ENCODE data around the gene SAE1. TPM values are rescaled to one million over a fixed set of nuclear protein-coding genes. Genes with fewer than 3 reads are reported as not detected.

Gene SAE1
- total and polyA plus RNA-seq, 2 of the 4 experiments (the other 2 are of a cell fraction) = 165 to 184 TPM

DNA sequence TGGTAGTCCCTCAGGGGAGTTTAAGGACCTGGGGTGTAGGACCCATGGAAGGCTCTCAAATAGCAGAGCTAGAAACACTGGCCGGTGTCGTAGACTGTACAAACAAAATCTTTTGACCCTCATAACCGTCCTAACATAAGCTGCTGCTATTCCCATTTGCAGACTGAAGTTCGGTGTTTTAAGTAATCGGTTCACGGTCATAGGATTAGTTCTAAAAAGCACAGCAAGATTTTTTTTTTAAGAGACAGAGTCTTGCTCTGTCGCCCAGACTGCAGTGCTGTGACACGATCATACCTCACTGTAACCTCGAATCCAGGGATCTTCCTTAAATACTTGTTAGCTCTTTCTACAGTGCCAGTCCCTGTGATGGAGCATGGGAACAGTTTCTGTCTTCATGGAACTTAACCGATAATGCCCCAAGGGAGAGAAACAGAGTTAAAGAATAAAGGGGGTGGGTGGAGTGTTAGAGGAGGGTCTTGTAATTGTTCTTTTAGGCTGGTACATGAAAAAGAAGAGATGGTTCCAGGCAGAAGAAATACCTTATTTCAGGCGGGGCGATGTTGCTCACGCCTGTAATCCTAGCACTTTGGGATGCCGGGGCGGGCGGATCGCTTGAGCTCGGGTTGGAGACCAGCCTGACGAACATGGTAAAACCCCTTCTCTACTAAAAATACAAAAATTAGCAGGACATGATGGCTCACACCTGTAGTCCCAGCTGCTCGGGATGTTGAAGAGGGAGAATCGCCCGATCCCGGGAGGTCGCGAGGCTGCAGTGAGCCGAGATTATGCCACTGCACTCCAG, 16.6 kb upstream of the SAE1 start:
- Histone ChIP-seq H3K4ac (ENCODE audit: low read depth, low read length) (peak overlapping the region; percentile 96), H3K9me3 (ENCODE audit: control insufficient read depth, insufficient read depth, low read length) (no peaks in the 10 kb centered on the region), H3K27me3 (ENCODE audit: control insufficient read depth, insufficient read depth, low read length) (no peaks in the 10 kb centered on the region), H4K5ac (ENCODE audit: low read depth, low read length) (peak overlapping the region; percentile 75), H3K14ac (replicated peaks; ENCODE audit: low read depth, low read length) (peak overlapping the region; percentile 65), H2BK120ac (ENCODE audit: low read depth, low read length) (0 out of 2 replicates have a peak overlapping the region, but pooled peaks have one; percentile 8), H3K56ac (ENCODE audit: extremely low read depth, insufficient read depth, low read length) (peak overlapping the region; percentile 99; the same call in 1 of the 2 replicates), H3K18ac (ENCODE audit: low read depth, low read length) (0 out of 2 replicates have a peak overlapping the region, but pooled peaks have one; percentile 5), H3K27ac (ENCODE audit: insufficient read depth, low read length) (peak overlapping the region; percentile 85), H2BK20ac (ENCODE audit: low read depth, low read length) (no peak overlapping the region), H4K20me1 (ENCODE audit: insufficient read depth, low read length) (peaks cover 3% of the 10 kb centered on the region), H3K4me1 (ENCODE audit: control insufficient read depth, insufficient read depth, low read length) (peaks cover 4% of the 10 kb centered on the region), H3K79me1 (ENCODE audit: low read depth in 1 of 2, low read length in 2 of 2) (peaks cover 12 to 33% of the 10 kb centered on the region in 2 experiments), H2AK5ac (ENCODE audit: low read depth, low read length) (peak overlapping the region; percentile 60), H3K23ac (ENCODE audit: low read depth, low read length) (peak overlapping the region; percentile 44), H3K4me3 (ENCODE audit: insufficient read depth, low read depth, low read length) (peak overlapping the region; percentile 65), H2BK5ac (ENCODE audit: low read depth, low read length, poor library complexity, severe bottlenecking) (peak overlapping the region; percentile 25), H4K8ac (ENCODE audit: low read depth in 2 of 2, low read length in 2 of 2) (peak overlapping the region; percentile 83 to 99), H2AFZ (replicated peaks; ENCODE audit: low read length, poor library complexity) (peak overlapping the region; percentile 87), H2AK9ac (replicated peaks; ENCODE audit: low read depth, low read length, poor library complexity) (peak overlapping the region; percentile 99), H3K9ac (ENCODE audit: low read depth, low read length) (peak overlapping the region; percentile 49), H3K36me3 (ENCODE audit: control insufficient read depth, insufficient read depth, low read length) (peaks cover 2% of the 10 kb centered on the region), H4K91ac (ENCODE audit: insufficient read depth, low read depth, low read length) (peak overlapping the region; percentile 45), H2BK15ac (ENCODE audit: low read depth, low read length) (peak overlapping the region; percentile 16; the same call in 1 of the 3 replicates), H3K4me2 (ENCODE audit: low read depth, low read length) (peak overlapping the region; percentile 75), H3K9me1 (ENCODE audit: insufficient read depth, low read length) (no peaks in the 10 kb centered on the region)
- DNase-seq (no peak), ATAC-seq (ENCODE audit: low read depth) (no peak)
- ChIA-PET CTCF (interaction anchor here (0.6 to 1.6 kb wide), 3 partner anchors 12 to 43 kb away, joined by 3 to 9 read pairs (median 3); no protein-coding TSS in a partner anchor), POLR2A (ENCODE audit: unreplicated experiment) (interaction anchor here (1.3 kb wide), 1 partner anchor 17 kb away, joined by 8 read pairs; no protein-coding TSS in a partner anchor)
- BruUV-seq (replicated peaks) = TSS peak; percentile 79
- in situ Hi-C loops (cut with MboI; ENCODE audit: low sequenced_read_pairs) = no loop called here
- dilution Hi-C loops (cut with HindIII; ENCODE audit: low sequenced_read_pairs, unreplicated experiment) = no loop called here
- WGBS, 2 experiments (ENCODE audit: extremely low coverage in 2 of 2, insufficient read length in 1 of 2) = 80% methylated on average over 14 of the region's 26 CpGs; no CpG with 5 or more reads in 1 of the 2 experiments
- intact Hi-C loops (cut with micrococcal nuclease) = loop anchor here (5.0 kb wide), 2 partner anchors 37 to 77 kb away; no protein-coding TSS in a partner anchor
- TF ChIP-seq NFE2L2 (IDR thresholded peaks at IDR 0.05; ENCODE audit: low read depth, low read length) = no peak

Data from IMR-90 (cell line).